HEK293 (cell line): ENCODE results near the gene CDK6.

Experiments
- CTCF ChIA-PET: fragments of 350-600 bp; formaldehyde crosslinking; extraction: SDS; loops from one replicate; lab custom pipeline; 2021; ENCODE audit warnings: antibody characterized with exemption; lab: Yijun Ruan, JAX
- POLR2A ChIA-PET: fragments of 300-600 bp; formaldehyde crosslinking; extraction: SDS; loops from one replicate; lab custom pipeline; 2020; ENCODE audit warnings: antibody characterized with exemption, inconsistent platforms; lab: Yijun Ruan, JAX
- H3K27ac ChIP-seq: fragments of 200-500 bp; sonication (Bioruptor generic); 2 replicates; pipeline ENCODE4 v1.5.1; 2014; ENCODE audit warnings: low read depth, low read length, control low read depth, inconsistent platforms; ENCODE audit errors: extremely low read depth
- H3K36me3 ChIP-seq, 2 experiments: fragments of 200-500 bp in 1 of 2; sonication (Bioruptor generic) in 1 of 2; 1 replicate in 1 of 2; 2 replicates in 1 of 2; pipeline ENCODE4 v1.5.1; 2014 to 2017; ENCODE audit warnings: inconsistent platforms in 2 of 2, low read length in 2 of 2; ENCODE audit not compliant: control insufficient read depth in 2 of 2, insufficient read depth in 1 of 2
- H3K4me1 ChIP-seq: fragments of 200-500 bp; sonication (Bioruptor generic); 2 replicates; pipeline ENCODE4 v1.5.1; 2014; ENCODE audit warnings: mild to moderate bottlenecking, low read length, inconsistent platforms; ENCODE audit not compliant: control insufficient read depth, insufficient read depth
- H3K4me3 ChIP-seq: 2 replicates; pipeline ENCODE4 v1.5.1; 2011; ENCODE audit warnings: low read depth, mild to moderate bottlenecking, control low read depth, low read length, moderate library complexity
- H3K9me3 ChIP-seq: fragments of 200-500 bp; sonication (Bioruptor generic); 2 replicates; pipeline ENCODE4 v1.5.1; 2014; ENCODE audit warnings: low read depth, low read length, inconsistent platforms; ENCODE audit not compliant: control insufficient read depth, insufficient read depth
- ATF2 ChIP-seq: fragments of 450-650 bp; formaldehyde crosslinking; IDR thresholded peaks from 2 replicates; pipeline ENCODE4 v1.5.1; 2016; ENCODE audit warnings: missing biosample characterization, missing genetic modification characterization, low read depth
- BCL11B ChIP-seq: fragments of 450-650 bp; formaldehyde crosslinking; IDR thresholded peaks from 2 replicates; pipeline ENCODE4 v1.5.1; 2016; ENCODE audit warnings: low read depth, missing biosample characterization, missing genetic modification characterization
- HOXC10 ChIP-seq: sonication (generic); formaldehyde crosslinking; IDR thresholded peaks from 2 replicates; pipeline ENCODE4 v1.8.1; 2023; ENCODE audit warnings: mild to moderate bottlenecking, missing genetic modification reagents
- KLF1 ChIP-seq: fragments of 450-650 bp; formaldehyde crosslinking; IDR thresholded peaks from 2 replicates; pipeline ENCODE4 v1.5.1; 2016; ENCODE audit warnings: missing biosample characterization, missing genetic modification characterization
- KLF16 ChIP-seq: fragments of 450-650 bp; formaldehyde crosslinking; IDR thresholded peaks from 2 replicates; pipeline ENCODE4 v1.5.1; 2017; ENCODE audit warnings: missing biosample characterization, missing genetic modification characterization
- KLF7 ChIP-seq: fragments of 450-650 bp; formaldehyde crosslinking; IDR thresholded peaks from 2 replicates; pipeline ENCODE4 v1.5.1; 2016; ENCODE audit warnings: missing biosample characterization, missing genetic modification characterization, borderline replicate concordance
- KLF9 ChIP-seq: fragments of 450-650 bp; formaldehyde crosslinking; IDR thresholded peaks from 2 replicates; pipeline ENCODE4 v1.5.1; 2016; ENCODE audit warnings: missing biosample characterization, missing genetic modification characterization, low read depth
- PRDM6 ChIP-seq: fragments of 450-650 bp; formaldehyde crosslinking; IDR thresholded peaks from 2 replicates; pipeline ENCODE4 v1.5.1; 2017; ENCODE audit warnings: missing biosample characterization, missing genetic modification characterization
- SP2 ChIP-seq: fragments of 450-650 bp; formaldehyde crosslinking; IDR thresholded peaks from 2 replicates; pipeline ENCODE4 v1.5.1; 2016; ENCODE audit warnings: missing biosample characterization, missing genetic modification characterization
- ZBTB8A ChIP-seq: fragments of 450-650 bp; formaldehyde crosslinking; IDR thresholded peaks from 2 replicates; pipeline ENCODE4 v1.5.1; 2016; ENCODE audit warnings: missing biosample characterization, missing genetic modification characterization
- ZNF133 ChIP-seq: fragments of 450-650 bp; formaldehyde crosslinking; IDR thresholded peaks from 2 replicates; pipeline ENCODE4 v1.5.1; 2016; ENCODE audit warnings: missing biosample characterization, missing genetic modification characterization
- ZNF18 ChIP-seq: fragments of 450-650 bp; formaldehyde crosslinking; IDR thresholded peaks from 2 replicates; pipeline ENCODE4 v1.5.1; 2016; ENCODE audit warnings: missing biosample characterization, missing genetic modification characterization
- ZNF223 ChIP-seq: fragments of 450-650 bp; formaldehyde crosslinking; IDR thresholded peaks from 2 replicates; pipeline ENCODE4 v1.5.1; 2016; ENCODE audit warnings: missing biosample characterization, missing genetic modification characterization
- ZNF324 ChIP-seq: fragments of 450-650 bp; formaldehyde crosslinking; IDR thresholded peaks from 2 replicates; pipeline ENCODE4 v1.5.1; 2016; ENCODE audit warnings: missing biosample characterization, missing genetic modification characterization
- ZNF394 ChIP-seq: fragments of 450-650 bp; formaldehyde crosslinking; IDR thresholded peaks from 2 replicates; pipeline ENCODE4 v1.5.1; 2016; ENCODE audit warnings: missing biosample characterization, missing genetic modification characterization, mild to moderate bottlenecking, moderate library complexity, borderline replicate concordance
- ZNF521 ChIP-seq: fragments of 450-650 bp; formaldehyde crosslinking; IDR thresholded peaks from 2 replicates; pipeline ENCODE4 v1.5.1; 2017; ENCODE audit warnings: missing biosample characterization, mild to moderate bottlenecking, missing genetic modification characterization
- ZNF561 ChIP-seq: fragments of 450-650 bp; IDR thresholded peaks from 2 replicates; pipeline ENCODE4 v1.5.1; 2018; ENCODE audit warnings: missing biosample characterization, missing genetic modification characterization, borderline replicate concordance
- ZNF621 ChIP-seq: fragments of 450-650 bp; formaldehyde crosslinking; IDR thresholded peaks from 2 replicates; pipeline ENCODE4 v1.5.1; 2017; ENCODE audit warnings: missing biosample characterization, missing genetic modification characterization
- ZNF660 ChIP-seq: fragments of 450-650 bp; IDR thresholded peaks from 2 replicates; pipeline ENCODE4 v1.5.1; 2018; ENCODE audit warnings: missing biosample characterization, mild to moderate bottlenecking, missing genetic modification characterization
- ZNF776 ChIP-seq: fragments of 450-650 bp; formaldehyde crosslinking; IDR thresholded peaks from 2 replicates; pipeline ENCODE4 v1.5.0; 2017; ENCODE audit warnings: missing biosample characterization, missing genetic modification characterization, borderline replicate concordance
- ZNF785 ChIP-seq: fragments of 450-650 bp; formaldehyde crosslinking; IDR thresholded peaks from 2 replicates; pipeline ENCODE4 v1.5.1; 2016; ENCODE audit warnings: missing biosample characterization, missing genetic modification characterization
- ZXDB ChIP-seq: fragments of 450-650 bp; formaldehyde crosslinking; IDR thresholded peaks from 2 replicates; pipeline ENCODE4 v1.5.1; 2016; ENCODE audit warnings: missing biosample characterization, missing genetic modification characterization
- TF ChIP-seq, protein P1 (sequence below): fragments of 450-650 bp; formaldehyde crosslinking; IDR thresholded peaks from 2 replicates; pipeline ENCODE4 v1.5.1; 2016; ENCODE audit warnings: missing biosample characterization, missing genetic modification characterization
- TF ChIP-seq, protein P2 (sequence below): fragments of 450-650 bp; formaldehyde crosslinking; IDR thresholded peaks from 2 replicates; pipeline ENCODE4 v1.5.1; 2016; ENCODE audit warnings: missing biosample characterization, missing genetic modification characterization

CDK6 gene

GRCh38 chr7:92750447-92750839 lies 85.9 kb downstream of the CDK6 start:
- Histone ChIP-seq H3K36me3 (no peaks in the 10 kb centered on the region), H3K4me1 (peaks cover 3% of the 10 kb centered on the region; the same call in 1 of the 2 replicates), H3K27ac (no peak overlapping the region), H3K9me3 (no peaks in the 10 kb centered on the region), H3K4me3 (no peak overlapping the region)
- ChIA-PET CTCF (interaction anchor here (0.6 kb wide), 1 partner anchor 865 kb away, joined by 3 read pairs; no protein-coding TSS in a partner anchor), POLR2A (no interaction called here)
- TF ChIP-seq ZXDB (tag by site-specific recombination) (no peak), ZNF394 (tag by site-specific recombination) (no peak), ZNF324 (tag by site-specific recombination) (no peak), ZNF18 (no peak), ZNF660 (tag by site-specific recombination) (no peak), BCL11B (no peak), SP2 (no peak), ZNF785 (no peak), KLF1 (tag by site-specific recombination) (no peak), HOXC10 (CRISPR knock-in tag) (no peak), ZNF621 (tag by site-specific recombination) (no peak)

GRCh38 chr7:92749832-92750446 lies 86.4 kb downstream of the CDK6 start:
- Histone ChIP-seq H3K9me3 (no peaks in the 10 kb centered on the region), H3K27ac (no peak overlapping the region), H3K4me3 (no peak overlapping the region), H3K4me1 (no peaks in the 10 kb centered on the region), H3K36me3 (no peaks in the 10 kb centered on the region)
- ChIA-PET POLR2A (no interaction called here), CTCF (no interaction called here)
- TF ChIP-seq ZBTB8A (tag by site-specific recombination) (no peak), ZNF324 (tag by site-specific recombination) (no peak), KLF7 (tag by site-specific recombination) (no peak)
- TF ChIP-seq, protein P1, sequence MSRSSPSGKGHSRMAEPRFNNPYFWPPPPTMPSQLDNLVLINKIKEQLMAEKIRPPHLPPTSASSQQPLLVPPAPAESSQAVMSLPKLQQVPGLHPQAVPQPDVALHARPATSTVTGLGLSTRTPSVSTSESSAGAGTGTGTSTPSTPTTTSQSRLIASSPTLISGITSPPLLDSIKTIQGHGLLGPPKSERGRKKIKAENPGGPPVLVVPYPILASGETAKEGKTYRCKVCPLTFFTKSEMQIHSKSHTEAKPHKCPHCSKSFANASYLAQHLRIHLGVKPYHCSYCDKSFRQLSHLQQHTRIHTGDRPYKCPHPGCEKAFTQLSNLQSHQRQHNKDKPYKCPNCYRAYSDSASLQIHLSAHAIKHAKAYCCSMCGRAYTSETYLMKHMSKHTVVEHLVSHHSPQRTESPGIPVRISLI: no peak

- no peaks in the 10 kb centered on the region for H3K9me3 ChIP-seq
- H3K4me3 ChIP-seq: no peak overlapping the region
- H3K27ac ChIP-seq: no peak overlapping the region
- H3K36me3 ChIP-seq: no peaks in the 10 kb centered on the region
- CTCF ChIA-PET: interaction anchor here (0.6 kb wide), 1 partner anchor 25 kb away, joined by 3 read pairs; no protein-coding TSS in a partner anchor
- no peaks in the 10 kb centered on the region for H3K4me1 ChIP-seq
- POLR2A ChIA-PET: no interaction called here
- TF ChIP-seq, protein P2, sequence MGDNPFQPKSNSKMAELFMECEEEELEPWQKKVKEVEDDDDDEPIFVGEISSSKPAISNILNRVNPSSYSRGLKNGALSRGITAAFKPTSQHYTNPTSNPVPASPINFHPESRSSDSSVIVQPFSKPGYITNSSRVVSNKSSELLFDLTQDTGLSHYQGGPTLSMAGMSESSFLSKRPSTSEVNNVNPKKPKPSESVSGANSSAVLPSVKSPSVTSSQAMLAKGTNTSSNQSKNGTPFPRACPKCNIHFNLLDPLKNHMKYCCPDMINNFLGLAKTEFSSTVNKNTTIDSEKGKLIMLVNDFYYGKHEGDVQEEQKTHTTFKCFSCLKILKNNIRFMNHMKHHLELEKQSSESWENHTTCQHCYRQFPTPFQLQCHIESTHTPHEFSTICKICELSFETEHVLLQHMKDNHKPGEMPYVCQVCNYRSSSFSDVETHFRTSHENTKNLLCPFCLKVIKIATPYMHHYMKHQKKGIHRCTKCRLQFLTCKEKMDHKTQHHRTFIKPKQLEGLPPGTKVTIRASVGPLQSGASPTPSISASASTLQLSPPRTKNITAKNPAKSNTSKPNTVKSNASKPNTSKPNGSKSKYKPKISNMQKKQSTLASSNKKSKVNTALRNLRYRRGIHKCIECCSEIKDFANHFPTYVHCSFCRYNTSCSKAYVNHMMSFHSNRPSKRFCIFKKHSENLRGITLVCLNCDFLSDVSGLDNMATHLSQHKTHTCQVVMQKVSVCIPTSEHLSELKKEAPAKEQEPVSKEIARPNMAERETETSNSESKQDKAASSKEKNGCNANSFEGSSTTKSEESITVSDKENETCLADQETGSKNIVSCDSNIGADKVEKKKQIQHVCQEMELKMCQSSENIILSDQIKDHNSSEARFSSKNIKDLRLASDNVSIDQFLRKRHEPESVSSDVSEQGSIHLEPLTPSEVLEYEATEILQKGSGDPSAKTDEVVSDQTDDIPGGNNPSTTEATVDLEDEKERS (tag by site-specific recombination): no peak
- TF ChIP-seq ATF2 (tag by site-specific recombination): no peak
- no peak for TF ChIP-seq ZNF521 (tag by site-specific recombination)
- no peak for TF ChIP-seq ZNF133 (tag by site-specific recombination)
- no peak for TF ChIP-seq ZNF776 (tag by site-specific recombination)
- no peak for TF ChIP-seq ZNF223 (tag by site-specific recombination)
- TF ChIP-seq PRDM6: no peak
- no peak for TF ChIP-seq ZNF561 (tag by site-specific recombination)
- no peak for TF ChIP-seq KLF9 (tag by site-specific recombination)
- TF ChIP-seq KLF16 (tag by site-specific recombination): no peak
- TF ChIP-seq ZNF785: no peak
Observed at GRCh38 chr7:92749327-92749755, 87.0 kb downstream of the CDK6 start.
